Stimulated activated CD4-positive, alpha-beta T cell treated with anti-CD3 and anti-CD28 coated beads, Interleukin-2, amount 100 ng/mL, for 4 hours (primary cell): Measurements from ENCODE around the gene CCL25.

ENCODE experiments used
- DNase-seq: peaks from one replicate; pipeline ENCODE4 v3.0.0-alpha.2; 2020; ENCODE audit warnings: low read depth

The CCL25 gene

GRCh38 chr19:8045872-8046568 lies 6.5 kb upstream of the CCL25 start:
- DNase-seq, result no peak

- no peak for DNase-seq
Measured at GRCh38 chr19:8046569-8047165, 5.9 kb upstream of the CCL25 start.

- peak; percentile 83 for DNase-seq
Measured at GRCh38 chr19:8050274-8051096, 2.1 kb upstream of the CCL25 start.

GRCh38 chr19:8054169-8054568 lies 1.6 kb downstream of the CCL25 start:
- DNase-seq, result no peak

- no peak for DNase-seq
Measured at GRCh38 chr19:8056533-8056932, 4.0 kb downstream of the CCL25 start.

- DNase-seq, result no peak
Measured at GRCh38 chr19:8057545-8058270, 5.1 kb downstream of the CCL25 start.

GRCh38 chr19:8064911-8065874 lies 12.6 kb downstream of the CCL25 start:
- no peak for DNase-seq

GRCh38 chr19:8065875-8066261 lies 13.3 kb downstream of the CCL25 start:
- DNase-seq, result no peak

- DNase-seq, result no peak
Measured at GRCh38 chr19:8069096-8069973, 16.8 kb downstream of the CCL25 start.

GRCh38 chr19:8071912-8072311 lies 19.4 kb downstream of the CCL25 start:
- DNase-seq, result no peak

GRCh38 chr19:8074501-8074900 lies 21.9 kb downstream of the CCL25 start:
- no peak for DNase-seq

GRCh38 chr19:8075158-8076074 lies 22.9 kb downstream of the CCL25 start:
- DNase-seq, result no peak

GRCh38 chr19:8079988-8080387 lies 27.4 kb downstream of the CCL25 start:
- no peak for DNase-seq

- DNase-seq, result no peak
Measured at GRCh38 chr19:8080832-8081231, 28.3 kb downstream of the CCL25 start.

- no peak for DNase-seq
Measured at GRCh38 chr19:8081569-8082550, 29.3 kb downstream of the CCL25 start.

- no peak for DNase-seq
Measured at GRCh38 chr19:8083141-8083540, 30.6 kb downstream of the CCL25 start.

GRCh38 chr19:8084152-8084551 lies 31.6 kb downstream of the CCL25 start:
- DNase-seq, result no peak
